ENCODE data around the gene LCP1.
A peak's percentile ranks its signal among the peaks of the same experiment; 100 is the strongest.

LCP1 gene

GRCh38 chr13:46185634-46186033 lies 3.7 kb upstream of the LCP1 start:
- Histone ChIP-seq H3K27ac (no peak overlapping the region), H3K4me3 (no peak overlapping the region), H3K9ac (ENCODE audit: insufficient read length) (no peak overlapping the region), H3K9me3 (ENCODE audit: low read depth, low read length) (no peaks in the 10 kb centered on the region), H3K36me3 (ENCODE audit: insufficient read depth, low read length) (no peaks in the 10 kb centered on the region)
- TF ChIP-seq EZH2 (IDR thresholded peaks at IDR 0.05) (no peak), FOXP2 (optimal IDR thresholded peaks at IDR 0.05; ENCODE audit: control extremely low read depth, extremely low read length, insufficient read depth) (no peak), POLR2AphosphoS5 (IDR thresholded peaks at IDR 0.05; ENCODE audit: borderline replicate concordance, low read depth, low read length) (no peak)
- DNase-seq (ENCODE audit: low read depth, low spot score) = no peak

- no peak for DNase-seq (ENCODE audit: low read depth, low spot score)
- H3K27ac ChIP-seq = no peak overlapping the region; the same call in 1 of the 2 replicates
- H3K36me3 ChIP-seq (ENCODE audit: insufficient read depth, low read length) = no peaks in the 10 kb centered on the region
- no peak for TF ChIP-seq EZH2 (IDR thresholded peaks at IDR 0.05)
- TF ChIP-seq POLR2AphosphoS5 (IDR thresholded peaks at IDR 0.05; ENCODE audit: borderline replicate concordance, low read depth, low read length) = no peak
- no peak for TF ChIP-seq FOXP2 (optimal IDR thresholded peaks at IDR 0.05; ENCODE audit: control extremely low read depth, extremely low read length, insufficient read depth)
- H3K9ac ChIP-seq (ENCODE audit: insufficient read length) = no peak overlapping the region
- H3K9me3 ChIP-seq (ENCODE audit: low read depth, low read length) = no peaks in the 10 kb centered on the region
- H3K4me3 ChIP-seq = no peak overlapping the region
Measured at GRCh38 chr13:46184277-46184699, 2.3 kb upstream of the LCP1 start.

- Histone ChIP-seq H3K4me3 (no peak overlapping the region), H3K36me3 (ENCODE audit: insufficient read depth, low read length) (no peaks in the 10 kb centered on the region), H3K9me3 (ENCODE audit: low read depth, low read length) (no peaks in the 10 kb centered on the region), H3K27ac (peak overlapping the region; percentile 73), H3K9ac (ENCODE audit: insufficient read length) (no peak overlapping the region)
- TF ChIP-seq EZH2 (IDR thresholded peaks at IDR 0.05) (no peak), POLR2AphosphoS5 (IDR thresholded peaks at IDR 0.05; ENCODE audit: borderline replicate concordance, low read depth, low read length) (no peak), FOXP2 (optimal IDR thresholded peaks at IDR 0.05; ENCODE audit: control extremely low read depth, extremely low read length, insufficient read depth) (no peak)
- DNase-seq (ENCODE audit: low read depth, low spot score) = no peak
Measured at GRCh38 chr13:46183018-46183946, 1.3 kb upstream of the LCP1 start.

GRCh38 chr13:46182491-46182877 lies 507 bp upstream of the LCP1 start:
- Histone ChIP-seq H3K9ac (ENCODE audit: insufficient read length) (no peak overlapping the region), H3K9me3 (ENCODE audit: low read depth, low read length) (no peaks in the 10 kb centered on the region), H3K27ac (peak overlapping the region; percentile 73), H3K36me3 (ENCODE audit: insufficient read depth, low read length) (no peaks in the 10 kb centered on the region), H3K4me3 (no peak overlapping the region)
- TF ChIP-seq EZH2 (IDR thresholded peaks at IDR 0.05) = no peak
- no peak for TF ChIP-seq POLR2AphosphoS5 (IDR thresholded peaks at IDR 0.05; ENCODE audit: borderline replicate concordance, low read depth, low read length)
- TF ChIP-seq FOXP2 (optimal IDR thresholded peaks at IDR 0.05; ENCODE audit: control extremely low read depth, extremely low read length, insufficient read depth) = no peak
- DNase-seq (ENCODE audit: low read depth, low spot score) = no peak

- peak overlapping the region; percentile 22; the same call in 1 of the 2 replicates for H3K4me3 ChIP-seq
- peak overlapping the region; percentile 73; the same call in 1 of the 2 replicates for H3K27ac ChIP-seq
- DNase-seq (ENCODE audit: low read depth, low spot score) = no peak
- H3K36me3 ChIP-seq (ENCODE audit: insufficient read depth, low read length) = no peaks in the 10 kb centered on the region
- H3K9me3 ChIP-seq (ENCODE audit: low read depth, low read length) = no peaks in the 10 kb centered on the region
- TF ChIP-seq FOXP2 (optimal IDR thresholded peaks at IDR 0.05; ENCODE audit: control extremely low read depth, extremely low read length, insufficient read depth) (no peak), EZH2 (IDR thresholded peaks at IDR 0.05) (no peak), POLR2AphosphoS5 (IDR thresholded peaks at IDR 0.05; ENCODE audit: borderline replicate concordance, low read depth, low read length) (no peak)
- peak overlapping the region; percentile 34 for H3K9ac ChIP-seq (ENCODE audit: insufficient read length)
Measured at GRCh38 chr13:46181377-46181839, 569 bp downstream of the LCP1 start.

GRCh38 chr13:46179969-46180763 lies 1.8 kb downstream of the LCP1 start:
- peak overlapping the region; percentile 27 for H3K9ac ChIP-seq (ENCODE audit: insufficient read length)
- H3K27ac ChIP-seq = peak overlapping the region; percentile 6; the same call in 1 of the 2 replicates
- no peaks in the 10 kb centered on the region for H3K36me3 ChIP-seq (ENCODE audit: insufficient read depth, low read length)
- TF ChIP-seq EZH2 (IDR thresholded peaks at IDR 0.05) (no peak), POLR2AphosphoS5 (IDR thresholded peaks at IDR 0.05; ENCODE audit: borderline replicate concordance, low read depth, low read length) (no peak), FOXP2 (optimal IDR thresholded peaks at IDR 0.05; ENCODE audit: control extremely low read depth, extremely low read length, insufficient read depth) (no peak)
- H3K9me3 ChIP-seq (ENCODE audit: low read depth, low read length) = no peaks in the 10 kb centered on the region
- peak overlapping the region; percentile 13; the same call in 1 of the 2 replicates for H3K4me3 ChIP-seq
- no peak for DNase-seq (ENCODE audit: low read depth, low spot score)

GRCh38 chr13:46179491-46179908 lies 2.5 kb downstream of the LCP1 start:
- TF ChIP-seq EZH2 (IDR thresholded peaks at IDR 0.05) (no peak), POLR2AphosphoS5 (IDR thresholded peaks at IDR 0.05; ENCODE audit: borderline replicate concordance, low read depth, low read length) (no peak), FOXP2 (optimal IDR thresholded peaks at IDR 0.05; ENCODE audit: control extremely low read depth, extremely low read length, insufficient read depth) (no peak)

GRCh38 chr13:46178821-46179220 lies 3.2 kb downstream of the LCP1 start:
- no peak for TF ChIP-seq EZH2 (IDR thresholded peaks at IDR 0.05)
- no peak for TF ChIP-seq POLR2AphosphoS5 (IDR thresholded peaks at IDR 0.05; ENCODE audit: borderline replicate concordance, low read depth, low read length)
- no peak for TF ChIP-seq FOXP2 (optimal IDR thresholded peaks at IDR 0.05; ENCODE audit: control extremely low read depth, extremely low read length, insufficient read depth)
- no peaks in the 10 kb centered on the region for H3K36me3 ChIP-seq (ENCODE audit: insufficient read depth, low read length)
- DNase-seq (ENCODE audit: low read depth, low spot score) = no peak
- H3K9ac ChIP-seq (ENCODE audit: insufficient read length) = no peak overlapping the region
- no peak overlapping the region for H3K4me3 ChIP-seq
- H3K27ac ChIP-seq = peak overlapping the region; percentile 47; the same call in 1 of the 2 replicates
- no peaks in the 10 kb centered on the region for H3K9me3 ChIP-seq (ENCODE audit: low read depth, low read length)

More at GRCh38 chr13:46179491-46179908, 2.5 kb downstream of the LCP1 start:
- H3K9ac ChIP-seq (ENCODE audit: insufficient read length) = no peak overlapping the region
- H3K36me3 ChIP-seq (ENCODE audit: insufficient read depth, low read length) = no peaks in the 10 kb centered on the region
- no peak overlapping the region for H3K27ac ChIP-seq
- H3K4me3 ChIP-seq = no peak overlapping the region
- no peak for DNase-seq (ENCODE audit: low read depth, low spot score)
- H3K9me3 ChIP-seq (ENCODE audit: low read depth, low read length) = no peaks in the 10 kb centered on the region
